ENCODE results near the gene PGBD1. TPM values are rescaled to one million over a fixed set of nuclear protein-coding genes. Genes with fewer than 3 reads are reported as not detected.
A peak's percentile ranks its signal among the peaks of the same experiment; 100 is the strongest.

PGBD1 gene
- polyA plus RNA-seq, 1 of the 3 experiments (the other 2 are of a cell fraction): 2.5 TPM

DNA sequence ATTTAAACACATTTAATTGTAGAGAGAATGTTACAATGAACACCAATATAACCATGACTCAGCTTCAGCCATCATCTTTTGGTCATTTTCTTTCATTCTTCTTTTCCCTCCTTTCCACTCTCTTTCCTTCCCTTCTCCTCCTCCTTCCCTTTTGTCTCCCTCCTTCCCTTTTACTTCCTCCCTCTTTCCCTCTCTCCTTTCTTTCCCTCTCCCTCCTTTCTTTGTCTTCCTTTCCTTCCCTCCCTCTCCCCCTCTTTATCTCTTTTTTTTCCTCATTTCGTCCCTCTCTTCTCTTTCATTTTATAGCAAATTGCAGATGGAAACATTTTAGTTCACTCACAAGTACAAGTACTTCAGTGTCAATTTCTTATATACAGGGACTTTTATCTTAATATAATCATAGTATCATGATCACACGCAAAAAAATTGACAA, 70.1 kb downstream of the PGBD1 start:
- Histone ChIP-seq H3K79me2 (ENCODE audit: insufficient read depth) (peaks cover 40% of the 10 kb centered on the region), H3K4me1 (ENCODE audit: control insufficient read depth in 1 of 2, insufficient read depth in 2 of 2, low read depth in 1 of 2, low read length in 1 of 2) (peaks cover 7 to 19% of the 10 kb centered on the region in 2 experiments; a peak in 3 of 4 replicates), H3K4me2 (peak overlapping the region; percentile 76; the same call in 1 of the 2 replicates), H3K9me3 (no peaks in the 10 kb centered on the region), H3K36me3 (replicated peaks in 1 of 2; ENCODE audit: control insufficient read depth in 1 of 2, insufficient read depth in 2 of 2, low read length in 1 of 2) (no peaks in the 10 kb centered on the region), H2AFZ (ENCODE audit: low read depth) (no peak overlapping the region), H3K27me3 (ENCODE audit: insufficient read depth) (no peaks in the 10 kb centered on the region), H3F3A (replicated peaks; ENCODE audit: insufficient read depth) (peaks cover 4% of the 10 kb centered on the region), H3K9ac (no peak overlapping the region), H3K9me2 (no peaks in the 10 kb centered on the region), H3K4me3 (ENCODE audit: low read depth in 2 of 2, low read length in 1 of 2) (peak overlapping the region in 1 of 2 experiments; percentile 89; a peak in 1 of 4 replicates), H3K27ac (ENCODE audit: low read depth in 2 of 2, low read length in 1 of 2) (no peak overlapping the region), H4K20me1 (ENCODE audit: insufficient read depth) (no peaks in the 10 kb centered on the region)
- ChIA-PET POLR2A (no interaction called here), CTCF (interaction anchor here (2.5 kb wide), 1 partner anchor 70 kb away, joined by 5 read pairs; the partner anchor contains the start of gene PGBD1)
- WGBS (ENCODE audit: low lambda C conversion rate): 87% methylated on average over 2 of the region's 2 CpGs
- no peak for DNase-seq
- no peak for TF ChIP-seq MAX (IDR thresholded peaks at IDR 0.05; ENCODE audit: low read depth)
- TF ChIP-seq MEF2A (IDR thresholded peaks at IDR 0.05; ENCODE audit: borderline replicate concordance, low read depth): no peak
- TF ChIP-seq FOXM1 (IDR thresholded peaks at IDR 0.05; ENCODE audit: low read depth): no peak

Small RNA genes lying within 50 kb of the gene (small RNA-seq; reads per million reads assigned to genes)
- gene AL021997.1 (0 reads per million in 7 experiments), gene AL021997.2 (0 reads per million in 7 experiments)

Other genes starting within 250 kb of the PGBD1 start
- gene ZNF165, start 201.0 kb upstream of the PGBD1 start, polyA plus RNA-seq (2012; rRNA removed): 0.21 and 0.25 TPM in 2 replicates
- gene ZSCAN16, start 157.0 kb upstream of the PGBD1 start, polyA plus RNA-seq (2012; rRNA removed): 3.7 and 6.2 TPM in 2 replicates
- gene ZKSCAN8, start 139.7 kb upstream of the PGBD1 start, polyA plus RNA-seq (2012; rRNA removed): 4.3 and 5.8 TPM in 2 replicates
- gene ZSCAN9, start 56.3 kb upstream of the PGBD1 start, polyA plus RNA-seq (2012; rRNA removed): 13.7 and 23.2 TPM in 2 replicates
- 2.9 and 3.5 TPM in 2 replicates for gene ZKSCAN4, start 29.3 kb upstream of the PGBD1 start, polyA plus RNA-seq (2012; rRNA removed)
- not detected in 2 replicates for gene NKAPL, start 22.3 kb upstream of the PGBD1 start, polyA plus RNA-seq (2012; rRNA removed)
- gene ZSCAN26, start 14.4 kb upstream of the PGBD1 start, polyA plus RNA-seq (2012; rRNA removed): 11.0 and 14.0 TPM in 2 replicates
- 1.9 and 2.1 TPM in 2 replicates for gene ZSCAN31, start 54.6 kb downstream of the PGBD1 start, polyA plus RNA-seq (2012; rRNA removed)
- gene ZKSCAN3, start 68.4 kb downstream of the PGBD1 start, polyA plus RNA-seq (2012; rRNA removed): 2.6 and 3.0 TPM in 2 replicates
- 1.6 and 2.5 TPM in 2 replicates for gene ZSCAN12, start 118.2 kb downstream of the PGBD1 start, polyA plus RNA-seq (2012; rRNA removed)
- 2.0 and 2.1 TPM in 2 replicates for gene ZSCAN23, start 161.9 kb downstream of the PGBD1 start, polyA plus RNA-seq (2012; rRNA removed)
- not detected in 2 replicates for gene GPX6, start 234.2 kb downstream of the PGBD1 start, polyA plus RNA-seq (2012; rRNA removed)
- gene GPX5, start 244.3 kb downstream of the PGBD1 start, polyA plus RNA-seq (2012; rRNA removed): not detected in 2 replicates